Measurements from ENCODE around the gene ZNF648. TPM values are rescaled to one million over a fixed set of nuclear protein-coding genes. Genes with fewer than 3 reads are reported as not detected.
A peak's percentile ranks its signal among the peaks of the same experiment; 100 is the strongest.
"Not testable (repeated sequence)": the region's sequence is repeated elsewhere in the genome, so short reads cannot be mapped to it uniquely, and the experiment has no call there.

Gene ZNF648
- total RNA-seq, 1 donor from 2014 or later, result 0.81 TPM

GRCh38 chr1:182101415-182102042 lies 40.0 kb upstream of the ZNF648 start:
- peaks cover 3% of the 10 kb centered on the region for H3K36me3 Mint-ChIP-seq (ENCODE audit: insufficient read depth)
- TF ChIP-seq CTCF (IDR thresholded peaks at IDR 0.05; ENCODE audit: unreplicated experiment), result no peak
- peak; percentile 48 for DNase-seq (ENCODE audit: low spot score, unreplicated experiment)

GRCh38 chr1:182098301-182098700 lies 36.8 kb upstream of the ZNF648 start:
- peaks cover 29% of the 10 kb centered on the region for H3K4me1 Mint-ChIP-seq (ENCODE audit: low read depth)
- H3K4me3 Mint-ChIP-seq (ENCODE audit: low read depth), result no peak overlapping the region
- peaks cover 8% of the 10 kb centered on the region for H3K9me3 Mint-ChIP-seq (ENCODE audit: low read depth)
- TF ChIP-seq CTCF (IDR thresholded peaks at IDR 0.05; ENCODE audit: unreplicated experiment), result no peak
- H3K27ac Mint-ChIP-seq, result no peak overlapping the region
- DNase-seq (ENCODE audit: low spot score, unreplicated experiment), result no peak
- peaks cover 3% of the 10 kb centered on the region for H3K36me3 Mint-ChIP-seq (ENCODE audit: insufficient read depth)
- H3K27me3 Mint-ChIP-seq, result no peaks in the 10 kb centered on the region

More at GRCh38 chr1:182101415-182102042, 40.0 kb upstream of the ZNF648 start:
- Mint-ChIP-seq H3K27me3 (no peaks in the 10 kb centered on the region), H3K9me3 (ENCODE audit: low read depth) (peaks cover 11% of the 10 kb centered on the region), H3K27ac (peak overlapping the region; percentile 98), H3K4me3 (ENCODE audit: low read depth) (peak overlapping the region; percentile 39), H3K4me1 (ENCODE audit: low read depth) (peaks cover 32% of the 10 kb centered on the region)

GRCh38 chr1:182095946-182096345 lies 34.4 kb upstream of the ZNF648 start:
- peaks cover 3% of the 10 kb centered on the region for H3K36me3 Mint-ChIP-seq (ENCODE audit: insufficient read depth)
- no peak overlapping the region for H3K27ac Mint-ChIP-seq
- no peak overlapping the region for H3K4me3 Mint-ChIP-seq (ENCODE audit: low read depth)
- H3K27me3 Mint-ChIP-seq, result no peaks in the 10 kb centered on the region
- no peak for TF ChIP-seq CTCF (IDR thresholded peaks at IDR 0.05; ENCODE audit: unreplicated experiment)
- H3K9me3 Mint-ChIP-seq (ENCODE audit: low read depth), result peaks cover 8% of the 10 kb centered on the region
- H3K4me1 Mint-ChIP-seq (ENCODE audit: low read depth), result peaks cover 14% of the 10 kb centered on the region
- DNase-seq (ENCODE audit: low spot score, unreplicated experiment), result no peak

- not testable (repeated sequence) for DNase-seq (ENCODE audit: low spot score, unreplicated experiment); H3K27ac Mint-ChIP-seq; H3K9me3 Mint-ChIP-seq (ENCODE audit: low read depth); H3K4me1 Mint-ChIP-seq (ENCODE audit: low read depth); H3K27me3 Mint-ChIP-seq; H3K4me3 Mint-ChIP-seq (ENCODE audit: low read depth); H3K36me3 Mint-ChIP-seq (ENCODE audit: insufficient read depth)
Observed at GRCh38 chr1:182094514-182095005, 33.0 kb upstream of the ZNF648 start.

- no peak for TF ChIP-seq CTCF (IDR thresholded peaks at IDR 0.05; ENCODE audit: unreplicated experiment)
- Mint-ChIP-seq H3K4me3 (ENCODE audit: low read depth) (no peak overlapping the region), H3K27me3 (no peaks in the 10 kb centered on the region), H3K27ac (no peak overlapping the region), H3K9me3 (ENCODE audit: low read depth) (no peaks in the 10 kb centered on the region), H3K4me1 (ENCODE audit: low read depth) (peaks cover 7% of the 10 kb centered on the region), H3K36me3 (ENCODE audit: insufficient read depth) (no peaks in the 10 kb centered on the region)
- no peak for DNase-seq (ENCODE audit: low spot score, unreplicated experiment)
Observed at GRCh38 chr1:182093781-182094180, 32.3 kb upstream of the ZNF648 start.

GRCh38 chr1:182092336-182092735 lies 30.8 kb upstream of the ZNF648 start:
- Mint-ChIP-seq H3K27me3 (no peaks in the 10 kb centered on the region), H3K4me1 (ENCODE audit: low read depth) (peaks cover 7% of the 10 kb centered on the region), H3K27ac (no peak overlapping the region), H3K4me3 (ENCODE audit: low read depth) (no peak overlapping the region), H3K9me3 (ENCODE audit: low read depth) (no peaks in the 10 kb centered on the region), H3K36me3 (ENCODE audit: insufficient read depth) (no peaks in the 10 kb centered on the region)
- no peak for TF ChIP-seq CTCF (IDR thresholded peaks at IDR 0.05; ENCODE audit: unreplicated experiment)
- DNase-seq (ENCODE audit: low spot score, unreplicated experiment), result no peak

All from progenitor cell of endocrine pancreas (in vitro differentiated cells).